ENCODE data around the gene FHIT.

The FHIT gene

DNA sequence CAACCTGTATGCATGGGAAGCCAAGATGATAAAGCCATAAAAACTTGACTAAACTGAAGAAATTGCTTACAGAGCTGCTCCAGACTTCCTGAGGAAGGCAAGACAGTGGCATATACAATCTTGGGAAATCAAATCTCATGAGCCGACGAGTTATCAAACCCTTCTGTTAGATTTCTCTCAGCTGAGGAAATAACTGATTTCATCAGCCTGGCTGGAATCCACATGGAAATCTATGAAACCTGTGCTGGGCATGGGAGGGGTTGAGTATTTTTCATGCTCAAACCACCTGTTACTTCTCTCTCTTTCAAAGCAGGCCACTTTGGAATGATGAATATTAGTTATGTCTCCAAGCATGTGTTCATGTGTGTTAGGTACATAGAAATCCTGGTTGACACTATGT lies 727.7 kb downstream of the FHIT start:
- DNase-seq = no peak

DNA sequence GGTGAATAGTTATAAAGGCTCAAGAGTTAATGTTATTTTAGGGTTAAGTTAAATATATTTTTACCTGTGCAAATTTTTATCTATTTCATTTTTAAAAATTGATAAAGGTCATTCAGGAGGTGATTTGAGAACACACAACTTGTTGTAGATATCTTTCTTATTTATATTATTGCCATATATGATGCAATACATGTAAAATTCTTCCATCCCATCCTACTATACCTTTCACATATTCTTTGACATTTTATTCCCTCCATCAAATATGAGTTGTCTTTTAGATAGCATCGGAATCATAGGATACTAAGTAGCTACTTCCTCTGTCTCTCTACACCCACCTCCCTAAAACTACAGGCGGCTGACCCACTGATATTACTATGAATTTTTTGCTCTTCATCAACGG lies 734.1 kb downstream of the FHIT start:
- DNase-seq = no peak

DNA sequence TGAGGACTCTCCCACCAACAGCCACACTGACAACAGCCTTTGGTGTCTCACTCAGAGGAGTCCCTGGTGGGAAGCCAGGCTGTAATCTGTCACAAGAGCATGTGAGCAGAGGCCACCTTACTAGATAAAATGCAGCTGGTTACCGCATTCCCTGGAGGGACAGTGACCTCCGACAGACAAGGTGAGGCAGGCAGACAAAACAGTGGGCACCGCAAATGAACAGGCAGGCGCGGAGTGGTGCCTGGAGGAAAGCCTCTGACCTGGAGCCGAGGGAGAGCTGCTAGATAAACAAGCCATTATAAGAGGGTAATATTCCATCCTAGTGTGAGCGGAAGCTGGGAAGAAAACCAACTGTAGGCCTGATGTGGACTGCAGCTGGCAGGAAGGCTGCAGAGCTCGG lies 736.4 kb downstream of the FHIT start:
- no peak for DNase-seq

DNA sequence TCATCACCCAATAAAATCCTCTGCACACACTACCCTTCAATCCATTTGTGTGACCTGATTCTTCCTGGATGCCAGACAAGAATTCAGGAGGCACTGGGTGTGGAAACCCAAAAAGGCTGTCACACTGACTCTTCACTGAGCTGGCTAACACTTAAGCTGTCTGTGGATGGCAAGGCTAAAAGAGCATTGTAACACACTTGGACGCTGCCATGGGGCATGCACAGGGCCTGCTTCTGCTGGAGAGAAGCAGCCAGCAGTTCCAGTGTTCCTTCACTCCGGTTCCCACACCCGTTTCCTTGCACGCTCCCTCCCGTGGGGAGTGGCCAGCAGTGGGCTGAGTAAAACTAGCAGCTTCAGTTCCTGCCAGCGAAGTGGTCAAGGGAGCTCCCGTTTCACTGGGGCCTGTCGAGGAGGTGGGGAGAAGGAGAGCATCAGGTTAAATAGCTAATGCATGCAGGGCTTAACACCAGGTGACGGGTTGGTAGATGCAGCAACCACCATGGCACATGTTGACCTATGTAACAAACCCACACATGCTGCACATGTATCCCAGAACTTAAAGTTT lies 737.1 kb downstream of the FHIT start:
- DNase-seq = no peak

DNA sequence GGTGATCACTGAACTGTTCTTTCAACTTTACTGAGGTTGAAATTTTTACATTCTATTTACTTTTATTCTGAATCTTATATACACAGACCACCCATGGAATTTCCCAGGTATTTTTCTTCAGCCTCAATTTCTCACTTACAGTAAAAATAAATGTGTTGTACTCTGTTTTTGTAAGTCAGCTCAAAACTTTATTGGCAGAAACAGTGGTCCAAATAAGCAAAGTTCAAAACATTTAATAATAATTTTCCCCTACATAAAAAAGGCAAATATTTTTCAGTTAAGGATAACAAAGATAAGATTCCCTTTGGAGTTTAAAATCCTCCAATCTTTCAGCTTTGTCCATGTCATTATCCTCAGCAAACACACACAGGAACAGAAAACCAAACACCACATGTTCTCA lies 738.0 kb downstream of the FHIT start:
- no peak for DNase-seq

DNA sequence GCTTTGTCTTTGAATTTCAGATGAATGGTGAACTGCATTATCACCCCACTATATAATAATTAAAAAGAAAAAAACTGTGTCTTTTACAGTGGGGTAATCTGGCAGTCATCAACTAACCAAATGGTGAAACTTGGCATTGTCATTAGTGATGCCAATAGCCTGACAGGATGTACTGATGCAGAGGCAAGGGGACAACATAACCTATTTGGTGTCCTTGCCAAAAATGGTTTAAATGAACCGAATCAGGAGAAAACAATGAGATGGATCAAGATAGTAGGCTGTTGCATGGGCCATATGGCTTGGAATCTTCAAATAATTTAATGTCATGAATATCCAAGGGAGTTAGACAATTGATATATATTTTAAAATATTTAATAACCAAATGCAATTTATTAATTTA lies 738.7 kb downstream of the FHIT start:
- no peak for DNase-seq

DNA sequence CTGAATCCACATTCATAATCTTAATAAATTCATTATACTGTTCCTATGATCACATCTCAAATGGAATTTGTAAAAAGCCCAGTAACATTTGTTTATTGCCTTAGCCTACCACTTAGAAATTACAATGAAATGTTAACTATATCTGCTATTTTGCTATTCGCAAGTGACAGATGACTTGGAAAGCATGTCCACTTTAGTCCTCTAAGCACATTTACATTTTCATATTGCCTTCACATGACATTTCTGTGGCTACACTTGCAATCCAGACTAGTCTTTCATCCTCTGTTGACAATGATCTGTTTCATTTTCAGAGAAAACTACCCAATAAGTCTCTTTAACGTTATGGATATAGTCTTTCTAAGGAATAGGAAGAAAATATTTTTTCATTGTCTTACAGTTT lies 741.8 kb downstream of the FHIT start:
- no peak for DNase-seq

DNA sequence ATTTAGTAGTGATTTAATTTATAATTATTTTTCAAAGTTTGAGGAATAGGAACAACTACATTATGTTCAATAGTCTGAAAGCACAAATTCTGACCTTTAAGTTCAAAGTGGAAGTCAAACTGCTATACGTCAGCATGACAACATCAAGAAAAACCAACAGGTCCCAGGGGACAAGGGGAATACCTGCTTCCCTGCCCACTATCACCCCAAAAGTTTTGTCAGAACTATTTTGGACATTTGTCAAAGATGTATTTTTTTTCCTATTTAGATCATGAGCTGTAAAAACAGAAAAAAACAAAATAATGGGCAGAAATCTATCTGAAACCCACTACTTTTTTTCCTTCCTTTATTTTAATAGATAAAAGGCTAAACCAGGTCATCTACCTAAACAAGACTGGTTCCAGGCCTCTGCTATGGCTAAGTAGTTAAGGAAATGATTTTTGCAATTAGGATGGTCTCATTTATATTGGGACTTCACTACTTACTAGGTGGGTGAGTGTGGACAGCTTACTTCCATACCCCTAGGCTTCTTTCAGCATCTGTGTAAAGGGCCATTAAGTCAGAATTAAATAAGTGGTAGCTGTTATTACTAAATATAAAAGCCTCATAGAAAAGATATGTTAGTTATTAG lies 746.3 kb downstream of the FHIT start:
- no peak for DNase-seq

DNA sequence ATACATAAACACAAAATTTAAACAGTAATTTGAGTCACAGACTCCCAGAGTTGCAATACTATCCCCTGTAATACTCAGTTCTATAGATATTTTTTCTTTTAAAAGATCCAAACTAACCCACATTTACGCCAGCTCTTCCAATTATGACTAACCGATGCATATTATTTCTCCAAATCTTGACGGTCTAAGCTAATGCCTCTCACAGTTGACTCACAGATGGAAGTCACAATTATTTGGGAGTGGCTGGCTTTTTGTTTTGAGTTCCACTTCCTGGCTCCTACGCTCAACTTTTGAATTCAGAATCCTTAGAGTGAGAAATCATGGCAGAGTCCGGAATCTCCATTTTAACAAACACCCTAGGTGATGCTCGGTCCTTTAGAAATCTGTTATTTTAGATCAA lies 749.9 kb downstream of the FHIT start:
- no peak for DNase-seq

DNA sequence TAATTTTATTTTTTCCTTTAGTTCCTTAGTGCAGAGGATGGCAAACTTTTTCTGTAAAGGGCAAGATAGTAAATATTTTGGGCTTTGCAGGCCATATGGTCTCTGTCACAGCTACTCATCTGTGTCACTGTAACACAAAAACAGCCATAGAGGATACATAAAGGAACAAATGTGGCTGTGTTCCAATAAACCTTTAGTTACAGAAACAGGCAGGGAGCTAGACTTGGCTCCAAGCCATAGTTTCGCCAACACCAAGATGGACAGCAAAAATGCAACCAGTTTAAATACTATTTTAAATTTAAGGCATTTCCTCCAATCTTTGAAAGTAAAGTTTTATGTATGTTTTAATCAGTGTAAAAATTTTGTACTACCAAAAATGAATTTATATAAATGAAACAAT lies 753.4 kb downstream of the FHIT start:
- DNase-seq = no peak

DNA sequence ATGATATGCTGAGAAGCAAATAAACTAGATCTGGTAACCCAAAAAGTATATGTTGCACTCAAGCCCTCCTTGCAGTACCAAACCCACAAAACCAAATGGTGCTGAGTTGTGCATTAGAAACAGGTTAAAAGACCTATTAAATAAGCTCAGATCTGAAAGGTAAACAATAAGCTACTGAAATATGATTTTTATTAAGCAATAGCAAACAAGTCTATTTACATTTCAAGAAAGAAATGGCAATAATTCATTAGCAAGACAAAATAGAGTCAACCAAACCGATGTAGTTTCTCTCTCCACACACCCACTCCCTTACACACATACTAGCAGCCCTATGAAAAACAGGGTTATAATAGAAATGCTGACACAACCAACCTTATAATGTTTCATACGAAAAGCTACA lies 760.3 kb downstream of the FHIT start:
- DNase-seq = no peak

DNA sequence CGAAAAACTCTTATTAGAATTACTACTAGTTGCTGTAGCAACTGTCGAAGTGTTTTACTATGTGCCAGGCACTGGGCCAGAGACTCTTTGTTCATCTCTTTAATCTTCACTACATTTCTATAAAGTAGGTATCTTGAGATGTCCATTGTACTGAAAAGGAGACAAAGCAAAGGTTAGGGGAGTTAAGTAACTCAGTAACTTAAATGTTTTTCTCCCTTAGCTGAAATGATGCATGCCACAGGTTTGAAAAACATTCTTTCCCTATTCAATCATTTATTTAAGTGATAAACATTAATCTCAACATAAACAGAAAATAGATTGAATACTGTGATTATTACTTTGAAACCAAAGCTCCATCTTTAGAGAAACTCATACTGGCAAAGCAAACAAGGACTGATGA lies 776.2 kb downstream of the FHIT start:
- no peak for DNase-seq

DNA sequence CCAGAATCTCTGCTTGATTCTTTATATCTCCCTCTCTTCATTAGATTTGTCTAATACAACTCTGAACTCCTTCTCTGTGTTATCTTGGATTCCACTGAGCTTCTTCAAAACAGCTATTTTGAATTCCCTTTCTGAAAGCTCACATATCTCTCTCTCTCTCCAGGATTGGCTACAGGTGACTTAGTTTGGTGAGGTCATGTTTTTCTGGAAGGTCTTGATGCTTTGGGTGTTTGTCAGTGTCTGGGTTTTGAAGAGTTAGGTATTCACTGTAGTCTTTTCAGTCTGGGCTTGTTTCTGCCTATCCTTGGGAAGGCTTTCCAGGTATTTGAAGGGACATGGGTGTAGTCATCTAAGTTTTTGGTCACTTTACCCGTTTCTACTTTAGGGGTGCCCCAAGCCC lies 781.8 kb downstream of the FHIT start:
- no peak for DNase-seq

DNA sequence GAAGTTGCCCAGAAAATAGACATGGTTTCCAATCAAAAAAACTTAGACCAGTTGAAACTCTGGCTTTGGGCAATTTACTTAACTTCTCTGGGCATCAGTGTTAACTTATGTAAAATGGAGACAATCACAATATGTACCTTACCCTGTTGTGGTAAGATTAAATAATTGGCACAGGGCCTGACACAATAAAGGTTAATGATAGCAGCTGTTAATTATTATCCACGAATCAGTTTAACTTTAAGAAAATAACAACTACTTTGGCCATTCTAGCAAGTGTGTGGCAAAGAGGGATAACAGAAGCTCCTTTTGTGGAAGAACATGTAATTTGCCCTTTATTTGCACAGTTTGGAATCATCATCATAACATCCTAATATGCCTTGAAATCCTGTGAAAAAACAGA lies 787.6 kb downstream of the FHIT start:
- DNase-seq = no peak

DNA sequence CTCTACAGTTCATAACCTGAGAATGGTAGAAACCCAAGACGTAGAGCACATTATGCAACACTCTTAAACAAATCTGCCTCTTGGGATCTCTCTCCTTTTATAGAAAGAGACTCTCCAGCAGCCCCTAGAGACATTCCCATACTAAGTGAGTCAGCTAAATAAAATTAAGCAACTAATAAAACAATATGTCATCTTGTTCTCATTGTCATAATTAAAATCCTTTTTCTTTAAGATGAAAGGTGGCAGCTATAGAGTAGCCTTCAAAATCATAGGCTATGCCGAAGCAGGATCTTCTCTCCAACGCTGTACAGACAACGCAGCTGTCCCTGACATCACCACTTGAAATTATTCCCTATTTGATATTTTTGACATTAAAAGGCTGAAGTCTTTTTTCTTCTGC lies 790.0 kb downstream of the FHIT start:
- DNase-seq = no peak

DNA sequence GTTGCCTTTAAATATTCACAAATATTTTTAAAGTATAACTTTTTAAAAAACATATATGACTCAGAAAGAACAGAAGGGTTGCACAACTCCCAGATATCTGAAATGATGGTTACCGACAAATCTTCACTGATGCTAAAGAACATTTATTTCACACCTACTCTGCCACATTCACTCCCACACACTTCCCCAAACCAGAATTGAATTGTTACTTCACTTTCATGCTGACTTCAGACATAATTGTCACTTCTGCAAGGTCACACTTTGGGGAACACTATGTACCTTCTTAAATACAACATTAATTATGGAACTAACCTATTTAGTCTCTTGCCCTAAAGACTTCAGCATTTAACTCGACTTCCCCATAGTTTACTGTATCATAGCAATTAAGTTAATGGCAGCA lies 795.1 kb downstream of the FHIT start:
- no peak for DNase-seq

DNA sequence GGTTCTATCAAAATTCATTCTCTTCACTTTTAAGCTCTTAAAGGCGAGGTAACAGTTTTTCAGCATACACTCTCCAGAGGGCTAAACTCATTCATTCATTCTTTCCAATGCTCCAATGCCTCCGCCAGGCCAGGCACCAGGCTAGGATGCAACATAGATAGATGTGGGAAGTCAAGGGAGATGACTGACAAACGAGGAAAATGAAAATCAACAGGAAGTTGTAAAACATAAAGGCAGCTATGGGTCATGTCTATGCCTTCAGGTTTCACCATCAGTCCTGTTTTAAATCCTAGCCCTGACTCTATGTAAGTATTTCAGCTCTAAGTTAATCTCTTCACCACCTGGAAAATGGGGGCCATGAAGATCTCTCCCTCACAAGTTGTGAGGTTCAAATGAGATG lies 797.9 kb downstream of the FHIT start:
- DNase-seq = no peak

DNA sequence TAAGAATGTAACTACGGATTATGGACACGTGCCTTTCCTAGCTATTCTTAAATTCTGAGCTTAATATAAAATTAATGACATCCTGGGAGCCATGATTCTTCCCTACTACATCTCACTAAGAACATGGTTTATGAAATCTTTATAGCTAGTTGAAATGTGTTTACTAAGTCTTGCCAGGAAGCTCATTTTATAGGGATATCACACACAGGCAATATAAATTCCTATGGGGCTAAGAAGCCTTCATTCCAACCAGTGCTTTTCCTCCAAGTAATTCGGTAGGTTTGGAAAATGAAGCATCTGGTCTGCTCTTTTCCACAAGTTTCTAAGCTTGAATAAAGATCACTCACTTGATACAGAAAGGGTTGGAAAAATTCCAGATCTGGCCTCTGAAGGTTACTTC lies 802.6 kb downstream of the FHIT start:
- DNase-seq = no peak

DNA sequence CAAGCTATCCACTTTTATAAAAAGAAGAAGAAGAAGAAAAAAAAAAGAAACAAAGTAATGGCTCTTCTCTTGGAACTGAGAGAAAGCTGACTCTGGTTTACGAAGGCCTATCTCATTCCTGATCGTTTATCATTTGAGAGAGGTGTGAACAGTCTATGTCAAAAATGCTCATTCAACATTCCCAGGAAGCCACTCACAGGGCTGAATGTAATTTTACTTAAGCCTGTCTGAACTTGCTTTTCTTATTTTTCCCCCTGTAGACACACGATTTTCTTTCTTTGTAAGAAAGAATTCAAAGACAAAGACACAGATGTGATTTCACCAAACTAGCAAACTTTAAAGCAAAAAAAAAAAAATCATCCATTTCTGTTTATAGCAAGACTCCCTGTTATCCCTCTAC lies 805.8 kb downstream of the FHIT start:
- no peak for DNase-seq

DNA sequence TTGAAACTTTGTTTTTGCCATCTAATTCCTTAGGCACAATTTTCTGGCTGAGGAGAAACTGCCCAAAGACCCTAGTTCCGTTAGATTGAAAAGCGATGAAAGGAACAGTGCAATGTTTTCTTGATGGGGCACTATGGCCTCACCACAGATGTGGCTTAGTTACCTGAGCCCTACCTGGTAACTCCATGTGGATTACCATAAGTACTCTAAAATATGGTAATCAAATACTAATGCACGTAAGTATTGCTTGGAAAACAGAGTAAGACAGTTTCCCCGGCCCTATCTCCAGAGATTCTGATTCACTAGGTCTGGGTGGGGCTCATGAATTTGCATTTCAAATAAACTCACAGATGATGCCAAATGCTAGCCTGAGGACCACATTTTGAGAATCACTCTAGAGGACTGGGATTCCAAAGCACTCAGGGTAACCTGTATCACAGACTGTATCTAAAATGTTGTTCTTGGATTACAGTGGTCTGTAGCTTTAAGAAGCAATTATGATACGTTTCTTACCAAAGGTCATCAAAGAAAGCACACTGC lies 806.3 kb downstream of the FHIT start:
- no peak for DNase-seq

DNA sequence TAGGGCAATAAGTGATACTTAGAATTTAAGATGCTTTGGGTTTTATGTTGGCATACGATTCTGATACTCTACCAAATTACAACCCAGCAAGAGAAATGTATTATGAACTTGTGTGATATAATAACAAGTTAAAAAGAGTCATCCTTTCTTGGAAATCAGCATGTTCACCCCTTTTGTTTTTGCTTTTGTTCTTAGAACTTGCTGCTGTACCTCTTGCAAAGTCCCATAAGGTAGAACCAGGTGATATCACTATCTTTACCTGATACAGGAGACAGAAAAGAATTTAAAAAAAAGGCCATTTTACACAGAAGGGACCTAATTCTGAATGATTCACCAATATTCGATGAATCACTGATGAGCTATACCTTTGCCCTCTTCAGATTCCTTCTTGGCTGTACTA lies 810.4 kb downstream of the FHIT start:
- no peak for DNase-seq

DNA sequence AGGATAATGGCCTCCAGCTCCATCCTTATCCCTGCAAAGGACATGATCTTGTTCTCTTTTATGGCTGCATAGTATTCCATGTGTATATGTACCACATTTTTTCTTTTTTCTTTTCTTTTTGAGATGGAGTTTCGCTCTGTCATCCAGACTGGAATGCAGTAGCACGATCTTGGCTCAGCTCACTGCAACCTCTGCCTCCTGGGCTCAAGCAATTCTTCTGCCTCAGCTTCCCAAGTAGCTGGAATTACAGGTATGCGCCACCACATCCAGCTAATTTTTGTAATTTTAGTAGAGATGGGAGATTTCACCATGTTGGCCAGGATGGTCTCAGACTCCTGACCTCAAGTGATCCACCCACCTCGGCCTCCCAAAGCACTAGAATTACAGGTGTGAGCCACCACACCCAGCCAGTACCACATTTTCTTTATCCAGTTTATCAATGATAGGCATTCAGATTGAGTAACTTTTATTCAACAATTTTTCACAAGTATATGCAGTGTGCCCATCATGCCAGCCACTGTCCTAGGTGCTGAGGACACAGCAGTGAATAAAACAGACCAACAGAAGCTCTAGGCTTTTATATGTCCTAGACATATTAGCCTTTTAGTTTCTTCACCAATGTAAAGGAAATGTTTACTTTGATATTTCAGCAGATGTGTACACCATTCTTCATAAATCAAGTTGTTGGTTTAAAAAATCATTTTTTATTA lies 815.2 kb downstream of the FHIT start:
- DNase-seq = no peak

DNA sequence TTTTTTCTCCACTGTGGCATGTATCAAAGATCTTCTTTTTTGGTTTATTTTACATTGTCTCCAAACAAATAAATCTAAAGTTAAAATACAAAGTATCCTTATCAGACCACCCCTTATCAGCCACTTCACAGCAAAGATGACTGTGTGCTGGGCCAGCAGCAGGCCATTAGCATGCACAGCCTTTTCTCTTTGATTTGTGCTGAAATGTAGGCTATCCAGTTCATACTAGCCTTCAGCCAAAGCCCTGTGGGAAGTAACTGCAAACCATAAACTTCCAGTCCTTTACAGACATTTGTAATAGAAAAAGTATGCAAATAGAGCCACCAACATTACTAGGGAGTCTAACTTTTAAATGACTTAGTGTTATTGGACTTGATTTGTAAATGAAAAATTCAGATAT lies 816.3 kb downstream of the FHIT start:
- DNase-seq = no peak

DNA sequence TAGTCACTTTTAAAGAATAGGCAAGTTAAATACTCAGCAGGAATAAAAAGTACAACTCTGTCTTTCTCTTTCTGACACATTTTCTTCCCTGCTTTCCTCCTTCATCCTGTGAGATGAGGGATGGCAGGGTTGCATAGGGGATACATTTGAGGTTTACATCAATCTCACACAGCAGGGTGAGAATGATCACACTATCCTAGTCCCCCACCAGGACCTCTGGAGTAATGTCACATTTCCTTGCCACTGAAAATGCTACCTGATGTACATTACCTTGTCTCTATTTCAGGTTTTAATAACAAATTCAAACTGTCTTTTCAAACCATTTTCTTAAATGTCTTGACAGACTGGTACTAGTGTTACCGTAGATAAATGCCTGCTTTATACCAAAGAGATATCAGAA lies 816.9 kb downstream of the FHIT start:
- no peak for DNase-seq

DNA sequence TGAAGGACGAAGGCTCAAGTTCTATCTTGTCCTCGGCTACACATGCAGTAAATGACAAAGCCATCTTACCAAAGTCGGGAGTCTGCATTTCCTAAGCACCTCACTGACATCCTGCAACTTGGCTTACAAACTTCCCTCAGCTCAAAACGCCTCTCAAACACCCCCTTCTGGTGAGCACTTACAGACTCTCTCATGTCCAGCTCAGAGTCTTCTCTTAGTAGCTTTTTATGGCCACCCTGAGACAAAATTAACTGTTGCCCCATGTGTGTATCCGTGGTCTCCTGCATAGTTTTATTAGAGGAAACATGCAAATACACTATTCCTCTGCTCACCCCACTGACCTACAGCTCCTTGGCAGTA lies 819.7 kb downstream of the FHIT start:
- no peak for DNase-seq
